K562 (cell line): ENCODE data around the gene SYCP2.

Source experiments
- CBX8 ChIP-seq: fragments of 200-600 bp; sonication (generic); IDR thresholded peaks from 2 replicates; pipeline ENCODE4 v1.6.1; 2012; ENCODE audit warnings: borderline replicate concordance, mixed run types, low read depth, mild to moderate bottlenecking, moderate library complexity, mixed read lengths, low read length, control low read depth, inconsistent platforms; ENCODE audit not compliant: poor library complexity, severe bottlenecking; ENCODE audit errors: extremely low read depth
- EP300 ChIP-seq: IDR thresholded peaks from 2 replicates; pipeline ENCODE4 v1.6.1; 2012; ENCODE audit warnings: low read length, improper control_type of control experiment
- KLF16 ChIP-seq: IDR thresholded peaks from 2 replicates; pipeline ENCODE4 v1.6.1; 2016; ENCODE audit warnings: antibody characterized with exemption
- MXI1 ChIP-seq: IDR thresholded peaks from 2 replicates; pipeline ENCODE4 v1.6.1; 2011; ENCODE audit warnings: low read depth, mild to moderate bottlenecking, improper control_type of control experiment, low read length
- PHF20 ChIP-seq: fragments of 450-650 bp; IDR thresholded peaks from 2 replicates; pipeline ENCODE4 v1.6.1; 2018; ENCODE audit not compliant: partially characterized antibody
- RAD21 ChIP-seq, 2 experiments: fragments of 250-450 bp in 1 of 2; fragments of 450-650 bp in 1 of 2; sonication (Bioruptor Pico) in 1 of 2; formaldehyde crosslinking in 1 of 2; IDR thresholded peaks in 1 of 2; conservative IDR thresholded peaks in 1 of 2; 2 replicates each; pipeline versions ENCODE4 v1.4.0 to v1.8.0; 2020 to 2022; ENCODE audit warnings: mild to moderate bottlenecking in 2 of 2, moderate library complexity in 1 of 2
- SETDB1 ChIP-seq: IDR thresholded peaks from one replicate; pipeline ENCODE4 v1.6.1; 2012; ENCODE audit warnings: low read length, control low read depth, inconsistent platforms
- SLC30A9 ChIP-seq: fragments of 250-450 bp; sonication (Bioruptor Pico); IDR thresholded peaks from 2 replicates; pipeline ENCODE4 v1.8.0; 2022; ENCODE audit warnings: mild to moderate bottlenecking, moderate library complexity
- TAF1 ChIP-seq: IDR thresholded peaks from 2 replicates; pipeline ENCODE4 v1.6.1; 2011; ENCODE audit warnings: mild to moderate bottlenecking, low read length, moderate library complexity; ENCODE audit not compliant: insufficient read depth, control insufficient read depth, severe bottlenecking; ENCODE audit errors: extremely low read depth
- ZBTB1 ChIP-seq: sonication (generic); formaldehyde crosslinking; IDR thresholded peaks from 2 replicates; pipeline ENCODE4 v1.8.1; 2023; ENCODE audit warnings: missing genetic modification reagents, low read depth, mild to moderate bottlenecking, borderline replicate concordance
- ZNF12 ChIP-seq: sonication (generic); formaldehyde crosslinking; IDR thresholded peaks from 2 replicates; pipeline ENCODE4 v1.4.0; 2020; ENCODE audit warnings: mild to moderate bottlenecking, missing genetic modification reagents
- ZNF324 ChIP-seq: fragments of 250-450 bp; sonication (Bioruptor Pico); IDR thresholded peaks from 2 replicates; pipeline ENCODE4 v1.4.0; 2020; ENCODE audit warnings: mild to moderate bottlenecking
- TF ChIP-seq, protein P1 (sequence below): fragments of 450-650 bp; IDR thresholded peaks from 2 replicates; pipeline ENCODE4 v1.6.1; 2017; ENCODE audit warnings: antibody characterized with exemption, mild to moderate bottlenecking
- TF ChIP-seq, protein P2 (sequence below): sonication (generic); formaldehyde crosslinking; IDR thresholded peaks from 2 replicates; pipeline ENCODE4 v1.5.0; 2020; ENCODE audit warnings: missing genetic modification reagents

DNA sequence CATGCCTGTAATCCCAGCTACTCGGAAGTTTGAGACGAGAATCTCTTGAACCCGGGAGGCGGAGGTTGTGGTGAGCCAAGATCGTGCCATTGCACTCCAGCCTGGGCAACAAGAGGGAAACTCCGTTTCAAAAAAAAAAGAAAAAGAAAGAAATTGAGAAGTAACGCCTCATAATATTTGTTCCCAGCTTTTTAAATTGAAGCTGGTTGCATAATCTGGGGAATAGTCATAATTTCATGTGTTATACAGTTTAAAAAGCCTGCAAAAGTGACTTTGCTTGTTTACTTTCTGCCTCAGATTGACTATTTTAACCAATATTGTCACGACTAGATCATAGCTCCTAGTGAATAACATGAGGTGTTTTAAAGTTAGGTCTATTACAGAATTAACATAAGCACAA is 13.9 kb upstream of the SYCP2 start:
- no peak for TF ChIP-seq SLC30A9 (CRISPR knock-in tag)
- no peak for TF ChIP-seq CBX8
- TF ChIP-seq ZBTB1 (CRISPR knock-in tag), result no peak
- TF ChIP-seq MXI1, result no peak
- TF ChIP-seq, protein P1, sequence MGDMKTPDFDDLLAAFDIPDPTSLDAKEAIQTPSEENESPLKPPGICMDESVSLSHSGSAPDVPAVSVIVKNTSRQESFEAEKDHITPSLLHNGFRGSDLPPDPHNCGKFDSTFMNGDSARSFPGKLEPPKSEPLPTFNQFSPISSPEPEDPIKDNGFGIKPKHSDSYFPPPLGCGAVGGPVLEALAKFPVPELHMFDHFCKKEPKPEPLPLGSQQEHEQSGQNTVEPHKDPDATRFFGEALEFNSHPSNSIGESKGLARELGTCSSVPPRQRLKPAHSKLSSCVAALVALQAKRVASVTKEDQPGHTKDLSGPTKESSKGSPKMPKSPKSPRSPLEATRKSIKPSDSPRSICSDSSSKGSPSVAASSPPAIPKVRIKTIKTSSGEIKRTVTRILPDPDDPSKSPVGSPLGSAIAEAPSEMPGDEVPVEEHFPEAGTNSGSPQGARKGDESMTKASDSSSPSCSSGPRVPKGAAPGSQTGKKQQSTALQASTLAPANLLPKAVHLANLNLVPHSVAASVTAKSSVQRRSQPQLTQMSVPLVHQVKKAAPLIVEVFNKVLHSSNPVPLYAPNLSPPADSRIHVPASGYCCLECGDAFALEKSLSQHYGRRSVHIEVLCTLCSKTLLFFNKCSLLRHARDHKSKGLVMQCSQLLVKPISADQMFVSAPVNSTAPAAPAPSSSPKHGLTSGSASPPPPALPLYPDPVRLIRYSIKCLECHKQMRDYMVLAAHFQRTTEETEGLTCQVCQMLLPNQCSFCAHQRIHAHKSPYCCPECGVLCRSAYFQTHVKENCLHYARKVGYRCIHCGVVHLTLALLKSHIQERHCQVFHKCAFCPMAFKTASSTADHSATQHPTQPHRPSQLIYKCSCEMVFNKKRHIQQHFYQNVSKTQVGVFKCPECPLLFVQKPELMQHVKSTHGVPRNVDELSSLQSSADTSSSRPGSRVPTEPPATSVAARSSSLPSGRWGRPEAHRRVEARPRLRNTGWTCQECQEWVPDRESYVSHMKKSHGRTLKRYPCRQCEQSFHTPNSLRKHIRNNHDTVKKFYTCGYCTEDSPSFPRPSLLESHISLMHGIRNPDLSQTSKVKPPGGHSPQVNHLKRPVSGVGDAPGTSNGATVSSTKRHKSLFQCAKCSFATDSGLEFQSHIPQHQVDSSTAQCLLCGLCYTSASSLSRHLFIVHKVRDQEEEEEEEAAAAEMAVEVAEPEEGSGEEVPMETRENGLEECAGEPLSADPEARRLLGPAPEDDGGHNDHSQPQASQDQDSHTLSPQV, result no peak
- TF ChIP-seq RAD21 (CRISPR knock-in tag; conservative IDR thresholded peaks at IDR 0.05 in 1 of 2, IDR thresholded peaks at IDR 0.05 in 1 of 2), result no peak
- no peak for TF ChIP-seq SETDB1
- TF ChIP-seq KLF16, result no peak
- no peak for TF ChIP-seq PHF20
- TF ChIP-seq TAF1, result no peak
- no peak for TF ChIP-seq ZNF324 (CRISPR knock-in tag)
- TF ChIP-seq EP300, result no peak
- TF ChIP-seq ZNF12 (CRISPR knock-in tag), result no peak
- TF ChIP-seq, protein P2, sequence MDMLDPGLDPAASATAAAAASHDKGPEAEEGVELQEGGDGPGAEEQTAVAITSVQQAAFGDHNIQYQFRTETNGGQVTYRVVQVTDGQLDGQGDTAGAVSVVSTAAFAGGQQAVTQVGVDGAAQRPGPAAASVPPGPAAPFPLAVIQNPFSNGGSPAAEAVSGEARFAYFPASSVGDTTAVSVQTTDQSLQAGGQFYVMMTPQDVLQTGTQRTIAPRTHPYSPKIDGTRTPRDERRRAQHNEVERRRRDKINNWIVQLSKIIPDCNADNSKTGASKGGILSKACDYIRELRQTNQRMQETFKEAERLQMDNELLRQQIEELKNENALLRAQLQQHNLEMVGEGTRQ (CRISPR knock-in tag), result no peak
